HG03045 (cell line): ENCODE measurements around the gene YDJC.
"Not testable (repeated sequence)": the region's sequence is repeated elsewhere in the genome, so short reads cannot be mapped to it uniquely, and the experiment has no call there.

Source experiments
- ATAC-seq: cut with Tn5 transposase; IDR thresholded peaks from one replicate; pipeline ENCODE4 v1.9.1; 2021; ENCODE audit warnings: mild to moderate bottlenecking, moderate library complexity; ENCODE audit not compliant: unreplicated experiment

Gene YDJC

DNA sequence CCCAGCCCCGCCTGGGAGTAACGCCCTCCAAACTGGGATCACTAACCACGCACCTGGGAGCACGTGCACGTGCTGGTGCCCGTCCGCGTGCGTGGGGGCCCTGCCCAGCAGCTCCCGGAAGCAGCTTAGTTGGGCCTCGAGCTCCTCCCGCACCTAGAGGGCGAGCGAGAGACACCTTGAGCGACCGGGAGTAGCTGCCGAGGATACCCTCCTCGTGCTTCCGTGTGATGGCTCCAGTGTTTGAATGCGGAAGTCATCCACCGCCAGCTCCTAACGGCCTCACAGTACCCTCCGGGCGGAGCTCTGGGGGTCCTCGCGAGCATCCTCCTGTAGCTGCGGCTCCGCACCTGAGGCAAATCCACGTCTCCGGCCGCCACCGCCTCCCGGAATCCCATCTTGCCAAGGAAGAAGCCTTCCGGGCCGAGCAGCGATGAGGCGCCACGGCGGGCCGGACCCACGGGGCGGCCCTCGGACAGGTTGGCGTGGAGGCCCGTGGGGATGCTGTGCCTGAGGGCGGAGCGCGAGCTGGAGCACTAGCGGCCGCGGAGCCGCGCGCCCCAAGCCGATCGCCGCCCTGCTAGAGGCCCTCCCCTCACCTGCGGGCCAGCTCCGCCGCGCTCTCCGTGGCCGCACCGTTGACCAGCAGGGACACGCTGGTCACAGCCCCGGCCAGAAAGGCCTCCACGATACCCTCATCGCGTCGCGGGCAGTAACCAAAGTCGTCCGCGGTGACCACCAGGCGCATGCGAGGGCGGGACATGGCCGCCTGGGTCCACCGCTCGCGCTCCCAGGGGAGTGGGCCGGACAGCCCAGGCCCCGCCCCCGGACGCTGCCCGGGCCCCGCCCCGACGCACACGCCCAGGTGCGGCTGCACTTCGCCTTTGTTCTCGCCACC, at the start of gene YDJC:
YDJC (minus strand) TSS at position 768 of the 895 bp plus-strand sequence; CDS start at position 760, 8 bp downstream.
- peak; percentile 86 for ATAC-seq

DNA sequence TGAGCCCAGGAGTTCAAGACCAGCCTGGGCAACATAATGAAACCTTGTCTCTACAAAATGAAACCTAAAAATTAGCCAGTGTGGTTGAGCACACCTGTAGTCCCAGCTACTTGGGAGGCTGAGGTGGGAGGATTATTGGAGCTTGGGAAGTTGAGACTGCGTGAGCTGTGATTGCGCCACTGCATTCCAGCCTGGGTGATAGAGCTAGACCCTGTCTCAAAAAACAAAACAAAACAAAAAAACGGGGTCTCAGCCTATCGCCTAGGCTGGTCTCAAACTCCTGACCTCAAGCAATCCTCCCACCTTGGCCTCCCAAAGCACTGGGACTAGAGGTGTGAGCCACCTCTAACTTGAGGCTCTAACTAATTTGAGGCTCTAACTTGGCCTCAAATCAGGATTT, 49.6 kb upstream of the YDJC start:
- ATAC-seq = no peak

- ATAC-seq = not testable (repeated sequence)
Observed at GRCh38 chr22:21678842-21679241, 49.0 kb upstream of the YDJC start.

GRCh38 chr22:21677606-21678443, 48.0 kb upstream of the YDJC start:
- no peak for ATAC-seq

DNA sequence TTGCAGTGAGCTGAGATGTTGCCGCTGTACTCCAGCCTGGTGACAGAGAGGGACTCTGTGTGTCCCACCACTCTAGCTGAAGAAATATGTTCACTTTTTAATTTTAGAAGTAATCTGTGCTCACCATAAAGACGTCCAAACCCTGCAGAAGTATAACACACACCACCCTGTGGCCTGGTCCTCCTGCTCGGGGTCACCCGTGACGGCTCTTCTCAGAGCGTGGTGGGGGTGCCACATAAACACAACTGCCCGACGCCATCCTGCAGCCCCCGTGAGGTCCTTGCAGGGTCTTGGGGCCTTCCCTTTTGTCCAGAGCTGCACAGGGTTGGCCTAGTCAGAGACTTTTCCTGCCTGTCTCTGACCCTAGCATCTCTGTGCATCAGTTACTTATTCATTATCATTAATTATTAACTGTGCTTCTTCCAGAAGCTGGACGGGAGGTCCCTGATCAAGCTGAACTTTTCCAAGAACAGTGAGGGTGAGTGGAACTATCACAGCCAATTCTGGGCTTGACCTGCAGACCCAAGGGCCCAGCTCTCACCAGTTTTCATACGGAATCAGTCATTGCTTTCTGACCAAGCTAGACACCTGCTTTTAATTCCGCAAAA, 44.9 kb upstream of the YDJC start:
- ATAC-seq = no peak

- no peak for ATAC-seq
Observed at GRCh38 chr22:21673534-21674321, 43.9 kb upstream of the YDJC start.

- no peak for ATAC-seq
Observed at GRCh38 chr22:21672107-21672629, 42.3 kb upstream of the YDJC start.

DNA sequence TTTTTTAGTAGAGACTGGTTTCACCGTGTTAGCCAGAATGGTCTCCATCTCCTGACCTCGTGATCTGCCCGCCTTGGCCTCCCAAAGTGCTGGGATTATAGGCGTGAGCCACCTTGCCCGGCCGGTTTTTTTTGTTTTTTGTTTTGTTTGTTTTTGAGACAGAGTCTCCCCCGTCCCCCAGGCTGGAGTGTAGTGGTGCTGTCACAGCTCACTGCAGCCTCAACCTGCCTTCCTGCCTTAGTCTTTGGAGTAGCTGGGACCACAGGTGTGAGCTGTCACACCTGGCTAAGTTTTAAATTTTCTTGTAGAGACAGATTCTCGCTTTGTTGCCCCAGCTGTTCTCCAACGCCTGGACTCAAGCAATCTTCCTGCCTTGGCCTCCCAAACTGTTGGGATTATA, 39.2 kb upstream of the YDJC start:
- ATAC-seq = no peak

- ATAC-seq = no peak
Observed at GRCh38 chr22:21666786-21667185, 37.0 kb upstream of the YDJC start.

DNA sequence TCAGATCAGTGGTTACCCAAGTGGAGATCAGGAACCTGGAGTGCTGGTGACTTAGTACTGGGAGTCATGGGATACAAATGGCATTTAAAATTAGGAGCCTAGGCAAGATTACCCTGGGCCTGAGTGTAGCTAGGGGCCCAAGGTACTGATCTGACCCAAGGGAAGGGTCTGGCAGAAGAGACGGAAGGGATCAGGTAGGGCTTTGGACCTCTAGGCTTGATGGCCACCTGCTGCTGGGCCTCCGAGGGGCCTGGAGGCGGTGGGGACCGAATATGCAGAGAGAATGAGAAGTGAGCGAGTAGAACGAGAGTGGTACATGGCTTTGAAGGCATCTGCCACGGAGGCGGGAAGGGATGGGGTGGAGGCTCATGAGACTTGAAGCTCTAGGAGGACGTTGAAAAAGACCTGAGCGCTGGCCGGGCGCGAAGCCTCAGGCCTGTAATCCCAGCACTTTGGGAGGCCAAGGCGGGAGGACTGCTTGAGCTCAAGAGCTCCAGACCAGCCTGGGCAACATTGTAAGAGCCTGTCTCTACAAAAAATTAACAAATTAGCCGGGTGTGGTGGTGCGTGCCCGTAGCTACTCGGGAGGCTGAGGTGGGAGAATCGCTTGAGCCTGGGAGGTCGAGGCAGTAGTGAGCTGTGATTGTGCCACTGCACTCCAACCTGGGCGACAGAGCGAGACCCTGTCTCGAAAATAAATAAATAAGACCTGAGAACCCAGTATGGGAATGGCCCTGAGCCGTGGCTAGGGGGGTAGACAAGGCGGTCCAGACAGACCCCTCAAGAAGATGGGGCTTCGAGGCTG, 35.4 kb upstream of the YDJC start:
- ATAC-seq = no peak

DNA sequence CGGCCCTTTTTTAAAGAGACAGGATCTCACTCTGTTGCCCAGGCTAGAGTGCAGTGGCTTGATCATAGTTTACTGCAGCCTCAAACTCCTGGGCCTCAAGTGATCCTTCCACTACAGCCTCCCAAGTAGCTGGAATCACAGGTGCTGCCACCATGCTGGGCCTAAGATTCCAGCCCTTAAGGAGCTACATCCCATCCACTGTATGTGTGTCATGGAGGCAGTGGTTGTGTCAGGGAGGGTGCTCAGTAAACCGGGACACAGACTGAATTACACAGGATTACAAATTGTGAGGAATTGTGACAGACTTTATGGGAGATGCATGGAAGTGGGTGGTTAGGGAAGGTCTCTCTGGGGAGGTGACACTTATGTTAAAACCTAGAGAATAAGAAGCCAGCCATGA, 33.9 kb upstream of the YDJC start:
- no peak for ATAC-seq

DNA sequence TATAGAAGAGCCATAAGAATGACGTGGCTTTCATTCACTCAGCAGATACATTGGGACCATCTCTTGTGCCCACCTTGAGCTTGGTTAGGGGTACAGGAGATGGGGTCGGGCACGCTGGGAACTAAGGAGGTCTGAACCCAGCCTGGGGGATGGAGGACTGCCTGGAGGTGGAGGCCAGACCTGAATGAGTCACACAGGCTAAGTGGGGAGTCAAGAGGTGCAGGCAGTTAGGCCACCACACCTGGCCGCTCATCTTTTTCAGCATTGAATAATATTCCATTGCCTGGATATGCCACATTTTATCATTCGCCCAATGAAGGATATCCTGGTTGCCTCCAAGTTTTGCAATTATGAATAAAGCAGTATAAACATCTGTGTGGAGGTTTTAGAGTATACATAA, 32.2 kb upstream of the YDJC start:
- no peak for ATAC-seq

- ATAC-seq = no peak
Observed at GRCh38 chr22:21660904-21661303, 31.1 kb upstream of the YDJC start.

- ATAC-seq = no peak
Observed at GRCh38 chr22:21659864-21660525, 30.2 kb upstream of the YDJC start.

- peak; percentile 73 for ATAC-seq
Observed at GRCh38 chr22:21657360-21658032, 27.7 kb upstream of the YDJC start.

- no peak for ATAC-seq
Observed at GRCh38 chr22:21657020-21657359, 27.2 kb upstream of the YDJC start.

DNA sequence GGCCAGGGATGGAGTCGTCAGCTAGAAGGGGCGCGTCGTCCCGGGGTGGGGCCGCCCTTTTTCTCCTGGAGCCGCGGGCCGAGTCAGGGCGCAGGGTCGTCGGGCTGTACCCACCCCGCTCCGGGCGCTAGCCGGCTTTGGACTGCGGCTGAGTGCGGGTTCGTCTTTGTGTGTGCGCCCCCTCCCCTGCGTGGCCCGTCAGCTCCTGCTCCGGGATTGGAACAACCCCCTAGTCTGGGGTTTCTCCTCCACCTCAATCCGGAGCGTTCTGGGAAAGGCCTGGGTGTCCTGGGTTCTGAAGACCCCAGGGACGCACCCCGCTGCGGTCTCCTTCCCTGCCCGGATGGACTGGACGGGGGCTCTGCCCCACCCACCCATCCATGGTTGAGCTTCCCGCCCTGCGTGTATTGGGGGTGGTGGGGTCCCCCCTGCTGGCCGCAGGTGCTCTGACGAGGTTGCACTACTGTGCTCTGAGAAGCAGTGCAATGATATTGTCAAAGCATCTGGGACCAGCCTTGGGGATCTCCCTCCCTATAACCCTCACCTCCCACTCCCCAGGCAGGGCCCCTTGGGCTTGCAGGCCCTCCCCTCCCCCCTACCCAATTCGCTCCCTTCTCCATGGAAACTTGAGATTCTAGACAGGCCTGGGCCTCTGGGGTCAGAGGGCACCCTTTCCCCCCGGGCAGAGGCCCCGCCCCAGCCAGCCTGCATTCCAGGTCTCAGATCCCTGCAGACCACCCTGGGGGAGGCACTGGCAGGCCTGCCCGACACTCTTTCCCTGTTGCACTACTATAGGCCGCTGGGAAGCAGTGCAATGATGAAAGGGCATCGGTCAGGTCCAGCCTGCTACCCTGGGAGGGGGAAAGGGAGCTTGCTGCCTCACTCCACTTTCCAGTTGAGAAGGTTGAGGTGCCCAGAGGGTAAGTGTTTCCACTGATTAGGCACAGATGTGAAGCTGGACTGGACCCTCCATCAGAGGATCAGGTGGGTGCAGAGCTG, 23.0 kb upstream of the YDJC start:
- no peak for ATAC-seq
